ENCODE results near the gene ARID1B. TPM values are rescaled to one million over a fixed set of nuclear protein-coding genes. Genes with fewer than 3 reads are reported as not detected.

ARID1B gene
- total RNA-seq, 2 donors from 2014 or later, result 65.1 to 99.4 TPM

DNA sequence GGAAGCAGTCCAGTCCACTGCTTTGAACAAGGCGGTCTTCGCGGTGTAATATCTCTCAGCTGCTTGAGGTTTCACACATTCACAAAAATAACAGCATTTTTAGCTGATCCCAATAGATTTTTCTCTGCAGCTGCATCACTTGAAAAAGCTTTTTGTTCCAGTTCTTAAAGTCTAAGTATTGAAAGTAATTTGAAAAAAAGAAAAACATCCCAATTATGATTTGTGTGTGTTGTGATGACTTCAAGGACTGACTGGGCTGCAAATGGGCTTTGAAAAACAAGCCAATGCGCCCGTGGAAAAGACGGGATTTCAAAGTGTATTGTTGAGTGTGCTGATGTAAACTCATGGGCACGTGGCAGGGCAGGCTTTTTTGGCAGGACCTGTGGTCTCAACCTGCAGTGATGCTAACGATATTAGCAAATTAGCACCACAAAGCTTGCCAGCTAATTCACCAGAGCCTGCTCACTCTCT, 395.1 kb downstream of the ARID1B start:
- H3K27ac ChIP-seq, result no peak overlapping the region
- intact Hi-C loops (cut with DNase I), result no loop called here
- H3K4me1 ChIP-seq (replicated peaks), result no peaks in the 10 kb centered on the region
- H3K27me3 ChIP-seq (replicated peaks; ENCODE audit: insufficient read depth), result no peaks in the 10 kb centered on the region
- H3K36me3 ChIP-seq, result no peaks in the 10 kb centered on the region
- WGBS, result 57% methylated on average over 8 of the region's 8 CpGs
- no peak for DNase-seq (ENCODE audit: low spot score)
- H3K4me3 ChIP-seq, result no peak overlapping the region
- TF ChIP-seq, protein P1, sequence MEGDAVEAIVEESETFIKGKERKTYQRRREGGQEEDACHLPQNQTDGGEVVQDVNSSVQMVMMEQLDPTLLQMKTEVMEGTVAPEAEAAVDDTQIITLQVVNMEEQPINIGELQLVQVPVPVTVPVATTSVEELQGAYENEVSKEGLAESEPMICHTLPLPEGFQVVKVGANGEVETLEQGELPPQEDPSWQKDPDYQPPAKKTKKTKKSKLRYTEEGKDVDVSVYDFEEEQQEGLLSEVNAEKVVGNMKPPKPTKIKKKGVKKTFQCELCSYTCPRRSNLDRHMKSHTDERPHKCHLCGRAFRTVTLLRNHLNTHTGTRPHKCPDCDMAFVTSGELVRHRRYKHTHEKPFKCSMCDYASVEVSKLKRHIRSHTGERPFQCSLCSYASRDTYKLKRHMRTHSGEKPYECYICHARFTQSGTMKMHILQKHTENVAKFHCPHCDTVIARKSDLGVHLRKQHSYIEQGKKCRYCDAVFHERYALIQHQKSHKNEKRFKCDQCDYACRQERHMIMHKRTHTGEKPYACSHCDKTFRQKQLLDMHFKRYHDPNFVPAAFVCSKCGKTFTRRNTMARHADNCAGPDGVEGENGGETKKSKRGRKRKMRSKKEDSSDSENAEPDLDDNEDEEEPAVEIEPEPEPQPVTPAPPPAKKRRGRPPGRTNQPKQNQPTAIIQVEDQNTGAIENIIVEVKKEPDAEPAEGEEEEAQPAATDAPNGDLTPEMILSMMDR (IDR thresholded peaks at IDR 0.05), result no peak
- no peak for TF ChIP-seq POLR2A (IDR thresholded peaks at IDR 0.05)
- TF ChIP-seq POLR2AphosphoS5 (IDR thresholded peaks at IDR 0.05), result no peak
- H3K9me3 ChIP-seq, result no peaks in the 10 kb centered on the region

DNA sequence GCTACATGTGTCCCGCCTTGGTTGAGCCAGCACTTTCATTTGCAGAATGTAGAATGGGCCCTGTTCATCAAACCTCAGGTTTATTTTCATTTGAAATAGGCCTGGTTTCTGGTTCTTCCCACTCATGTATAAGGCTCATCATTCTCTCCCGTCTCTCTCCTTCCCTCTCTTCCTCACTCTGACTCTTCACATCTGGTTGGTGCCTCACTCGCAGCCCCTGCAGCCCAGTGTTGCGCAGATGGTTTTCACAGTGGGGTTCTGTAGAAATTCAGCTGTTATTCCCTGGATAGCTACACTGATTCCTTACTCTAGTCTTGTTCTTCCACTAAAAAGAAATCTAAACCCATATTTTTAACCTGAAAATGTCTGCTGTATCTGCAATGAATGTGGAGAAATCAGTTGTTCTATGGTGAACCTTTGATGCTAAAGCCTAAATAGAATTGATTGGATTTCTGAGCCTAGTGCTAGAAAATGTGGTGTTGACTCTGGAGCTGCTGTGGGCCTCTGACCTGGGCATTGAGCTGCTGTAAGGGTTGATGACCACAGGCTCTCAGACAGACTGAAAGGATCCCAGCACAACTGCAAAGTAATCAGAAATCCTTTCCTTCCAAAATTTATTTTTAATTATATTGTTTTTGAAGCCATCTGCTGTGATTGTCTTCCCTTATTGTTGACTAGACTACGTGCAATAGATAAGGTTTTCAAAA, 395.8 kb downstream of the ARID1B start:
- H3K27me3 ChIP-seq (replicated peaks; ENCODE audit: insufficient read depth), result no peaks in the 10 kb centered on the region
- whole genome bisulfite sequencing, result 84% methylated on average over 5 of the region's 5 CpGs
- H3K4me3 ChIP-seq, result no peak overlapping the region
- H3K27ac ChIP-seq, result no peak overlapping the region
- H3K4me1 ChIP-seq (replicated peaks), result no peaks in the 10 kb centered on the region
- intact Hi-C loops (cut with DNase I), result no loop called here
- TF ChIP-seq POLR2A (IDR thresholded peaks at IDR 0.05) (no peak), POLR2AphosphoS5 (IDR thresholded peaks at IDR 0.05) (no peak)
- TF ChIP-seq, protein P1 (IDR thresholded peaks at IDR 0.05), result no peak
- no peaks in the 10 kb centered on the region for H3K9me3 ChIP-seq
- H3K36me3 ChIP-seq, result no peaks in the 10 kb centered on the region
- no peak for DNase-seq (ENCODE audit: low spot score)

DNA sequence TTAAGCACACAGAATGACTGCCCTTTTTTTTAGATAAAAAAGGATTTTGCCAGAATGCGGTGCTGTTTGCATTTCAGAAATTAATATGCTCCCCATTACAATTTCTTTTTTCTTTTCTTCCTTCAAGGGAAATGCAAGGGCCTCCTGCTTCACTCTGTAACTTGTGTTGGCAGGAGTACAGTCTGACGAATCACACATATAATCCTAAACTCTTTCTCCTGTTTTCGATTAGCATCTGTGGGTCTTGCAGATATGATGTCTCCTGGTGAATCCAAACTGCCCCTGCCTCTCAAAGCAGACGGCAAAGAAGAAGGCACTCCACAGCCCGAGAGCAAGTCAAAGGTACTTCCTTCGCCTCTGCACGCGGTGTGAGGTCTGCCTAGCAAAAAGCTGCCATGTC, 396.6 kb downstream of the ARID1B start:
- Histone ChIP-seq H3K36me3 (no peaks in the 10 kb centered on the region), H3K4me3 (no peak overlapping the region), H3K4me1 (replicated peaks) (no peaks in the 10 kb centered on the region), H3K27ac (no peak overlapping the region), H3K9me3 (no peaks in the 10 kb centered on the region), H3K27me3 (replicated peaks; ENCODE audit: insufficient read depth) (no peaks in the 10 kb centered on the region)
- intact Hi-C loops (cut with DNase I), result no loop called here
- WGBS, result 88% methylated on average over 8 of the region's 8 CpGs
- DNase-seq (ENCODE audit: low spot score), result no peak
- no peak for TF ChIP-seq POLR2AphosphoS5 (IDR thresholded peaks at IDR 0.05)
- TF ChIP-seq, protein P1 (IDR thresholded peaks at IDR 0.05), result no peak
- no peak for TF ChIP-seq POLR2A (IDR thresholded peaks at IDR 0.05)

DNA sequence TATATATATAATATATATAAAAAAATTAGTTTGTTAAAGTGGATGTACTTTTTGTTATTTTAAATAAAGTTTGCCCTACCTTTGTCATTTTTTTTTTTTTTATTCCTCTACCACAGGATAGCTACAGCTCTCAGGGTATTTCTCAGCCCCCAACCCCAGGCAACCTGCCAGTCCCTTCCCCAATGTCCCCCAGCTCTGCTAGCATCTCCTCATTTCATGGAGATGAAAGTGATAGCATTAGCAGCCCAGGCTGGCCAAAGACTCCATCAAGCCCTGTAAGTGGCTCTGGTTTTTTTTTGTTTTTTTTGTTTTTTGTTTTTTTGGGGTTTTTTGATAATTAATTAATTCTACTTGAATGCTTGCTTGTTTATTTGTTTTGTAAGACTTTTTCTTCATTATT, 397.6 kb downstream of the ARID1B start:
- Histone ChIP-seq H3K4me3 (no peak overlapping the region), H3K27ac (no peak overlapping the region), H3K27me3 (replicated peaks; ENCODE audit: insufficient read depth) (no peaks in the 10 kb centered on the region), H3K4me1 (replicated peaks) (no peaks in the 10 kb centered on the region), H3K9me3 (no peaks in the 10 kb centered on the region), H3K36me3 (no peaks in the 10 kb centered on the region)
- DNase-seq (ENCODE audit: low spot score), result no peak
- TF ChIP-seq POLR2AphosphoS5 (IDR thresholded peaks at IDR 0.05) (no peak), POLR2A (IDR thresholded peaks at IDR 0.05) (no peak)
- TF ChIP-seq, protein P1 (IDR thresholded peaks at IDR 0.05), result no peak
- intact Hi-C loops (cut with DNase I), result no loop called here

DNA sequence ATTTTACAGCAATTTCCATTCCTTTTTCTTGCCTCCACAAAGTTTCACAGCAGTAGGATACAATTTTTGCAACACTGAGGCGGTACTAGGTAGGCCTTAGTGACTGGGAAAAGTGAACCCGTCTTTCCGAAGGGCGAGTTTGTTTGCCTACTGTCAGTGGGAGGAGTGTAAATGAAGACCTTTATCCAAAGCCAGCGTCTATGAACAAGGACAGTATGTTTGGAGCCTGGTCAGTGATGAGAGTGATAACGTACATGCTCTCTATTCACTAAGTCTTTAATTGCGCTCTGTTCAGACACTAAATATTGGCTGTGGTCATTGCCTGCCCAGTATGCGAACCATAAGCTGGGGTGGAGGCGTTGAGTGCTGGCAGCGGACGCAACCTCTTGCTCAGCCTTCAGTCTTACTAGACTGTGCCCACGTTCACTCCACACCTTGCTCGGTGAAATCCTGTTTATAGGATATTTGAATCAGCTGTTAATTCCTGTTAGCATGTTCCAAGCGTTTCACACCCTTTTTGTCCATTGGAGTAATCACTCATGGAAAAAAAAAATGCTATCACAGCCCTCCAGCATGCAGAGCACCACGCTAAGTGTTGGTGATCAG, 400.7 kb downstream of the ARID1B start:
- DNase-seq (ENCODE audit: low spot score), result no peak
- no peak overlapping the region for H3K27ac ChIP-seq
- TF ChIP-seq, protein P1 (IDR thresholded peaks at IDR 0.05), result no peak
- TF ChIP-seq POLR2AphosphoS5 (IDR thresholded peaks at IDR 0.05) (no peak), POLR2A (IDR thresholded peaks at IDR 0.05) (no peak)
- H3K27me3 ChIP-seq (replicated peaks; ENCODE audit: insufficient read depth), result no peaks in the 10 kb centered on the region
- intact Hi-C loops (cut with DNase I), result no loop called here
- H3K9me3 ChIP-seq, result no peaks in the 10 kb centered on the region
- no peaks in the 10 kb centered on the region for H3K4me1 ChIP-seq (replicated peaks)
- H3K4me3 ChIP-seq, result no peak overlapping the region
- 84% methylated on average over 15 of the region's 15 CpGs for WGBS
- H3K36me3 ChIP-seq, result no peaks in the 10 kb centered on the region

Measured in prostate gland (tissue), 2 donors.